Measurements from ENCODE around the gene NELFA.
"Not testable (repeated sequence)": the region's sequence is repeated elsewhere in the genome, so short reads cannot be mapped to it uniquely, and the experiment has no call there.

Gene NELFA

GRCh38 chr4:2044542-2045517 is 36.1 kb upstream of the NELFA start:
- Histone ChIP-seq H3K4me3 (ENCODE audit: low read length) (no peak overlapping the region), H3K36me3 (ENCODE audit: insufficient read depth, low read length) (peaks cover 4% of the 10 kb centered on the region), H2AFZ (ENCODE audit: low read depth, low read length) (no peak overlapping the region), H3K4me1 (ENCODE audit: insufficient read depth, low read length) (peaks cover 7% of the 10 kb centered on the region), H3K27me3 (ENCODE audit: insufficient read depth, low read length) (peaks cover 4% of the 10 kb centered on the region), H3K9me3 (ENCODE audit: low read length) (peaks cover 7% of the 10 kb centered on the region)

GRCh38 chr4:2044119-2044485 is 35.3 kb upstream of the NELFA start:
- H3K9me3 ChIP-seq (ENCODE audit: low read length), result peaks cover 7% of the 10 kb centered on the region
- peaks cover 7% of the 10 kb centered on the region for H3K4me1 ChIP-seq (ENCODE audit: insufficient read depth, low read length)
- no peak overlapping the region for H3K4me3 ChIP-seq (ENCODE audit: low read length)
- H3K36me3 ChIP-seq (ENCODE audit: insufficient read depth, low read length), result peaks cover 3% of the 10 kb centered on the region
- no peak overlapping the region for H2AFZ ChIP-seq (ENCODE audit: low read depth, low read length)
- peaks cover 4% of the 10 kb centered on the region for H3K27me3 ChIP-seq (ENCODE audit: insufficient read depth, low read length)

GRCh38 chr4:2043396-2044118 is 34.8 kb upstream of the NELFA start:
- Histone ChIP-seq H3K4me3 (ENCODE audit: low read length) (peak overlapping the region; percentile 52), H3K9me3 (ENCODE audit: low read length) (peaks cover 7% of the 10 kb centered on the region), H2AFZ (ENCODE audit: low read depth, low read length) (no peak overlapping the region), H3K36me3 (ENCODE audit: insufficient read depth, low read length) (peaks cover 3% of the 10 kb centered on the region), H3K27me3 (ENCODE audit: insufficient read depth, low read length) (peaks cover 4% of the 10 kb centered on the region), H3K4me1 (ENCODE audit: insufficient read depth, low read length) (peaks cover 7% of the 10 kb centered on the region)

GRCh38 chr4:2042947-2043395 is 34.2 kb upstream of the NELFA start:
- H3K36me3 ChIP-seq (ENCODE audit: insufficient read depth, low read length), result peaks cover 3% of the 10 kb centered on the region
- H2AFZ ChIP-seq (ENCODE audit: low read depth, low read length), result no peak overlapping the region
- peaks cover 7% of the 10 kb centered on the region for H3K4me1 ChIP-seq (ENCODE audit: insufficient read depth, low read length)
- peaks cover 4% of the 10 kb centered on the region for H3K27me3 ChIP-seq (ENCODE audit: insufficient read depth, low read length)
- peak overlapping the region; percentile 52 for H3K4me3 ChIP-seq (ENCODE audit: low read length)
- H3K9me3 ChIP-seq (ENCODE audit: low read length), result peaks cover 7% of the 10 kb centered on the region

- peaks cover 7% of the 10 kb centered on the region for H3K4me1 ChIP-seq (ENCODE audit: insufficient read depth, low read length)
- H2AFZ ChIP-seq (ENCODE audit: low read depth, low read length), result peak overlapping the region; percentile 62
- peaks cover 3% of the 10 kb centered on the region for H3K36me3 ChIP-seq (ENCODE audit: insufficient read depth, low read length)
- H3K9me3 ChIP-seq (ENCODE audit: low read length), result peaks cover 7% of the 10 kb centered on the region
- peaks cover 4% of the 10 kb centered on the region for H3K27me3 ChIP-seq (ENCODE audit: insufficient read depth, low read length)
- H3K4me3 ChIP-seq (ENCODE audit: low read length), result peak overlapping the region; percentile 52
Observed at GRCh38 chr4:2042204-2042946, 33.6 kb upstream of the NELFA start.

GRCh38 chr4:2041239-2042130 is 32.7 kb upstream of the NELFA start:
- Histone ChIP-seq H3K9me3 (ENCODE audit: low read length) (peaks cover 7% of the 10 kb centered on the region), H3K4me3 (ENCODE audit: low read length) (peak overlapping the region; percentile 52), H3K36me3 (ENCODE audit: insufficient read depth, low read length) (peaks cover 3% of the 10 kb centered on the region), H3K4me1 (ENCODE audit: insufficient read depth, low read length) (peaks cover 7% of the 10 kb centered on the region), H2AFZ (ENCODE audit: low read depth, low read length) (peak overlapping the region; percentile 84), H3K27me3 (ENCODE audit: insufficient read depth, low read length) (peaks cover 4% of the 10 kb centered on the region)

GRCh38 chr4:2040391-2041238 is 31.8 kb upstream of the NELFA start:
- Histone ChIP-seq H2AFZ (ENCODE audit: low read depth, low read length) (no peak overlapping the region), H3K36me3 (ENCODE audit: insufficient read depth, low read length) (peaks cover 3% of the 10 kb centered on the region), H3K4me3 (ENCODE audit: low read length) (peak overlapping the region; percentile 52), H3K4me1 (ENCODE audit: insufficient read depth, low read length) (peaks cover 7% of the 10 kb centered on the region), H3K27me3 (ENCODE audit: insufficient read depth, low read length) (peaks cover 4% of the 10 kb centered on the region), H3K9me3 (ENCODE audit: low read length) (peaks cover 7% of the 10 kb centered on the region)

- Histone ChIP-seq H3K27me3 (ENCODE audit: insufficient read depth, low read length) (peaks cover 4% of the 10 kb centered on the region), H3K4me3 (ENCODE audit: low read length) (no peak overlapping the region), H2AFZ (ENCODE audit: low read depth, low read length) (no peak overlapping the region), H3K4me1 (ENCODE audit: insufficient read depth, low read length) (no peaks in the 10 kb centered on the region), H3K9me3 (ENCODE audit: low read length) (peaks cover 2% of the 10 kb centered on the region), H3K36me3 (ENCODE audit: insufficient read depth, low read length) (no peaks in the 10 kb centered on the region)
Observed at GRCh38 chr4:2036866-2037265, 28.1 kb upstream of the NELFA start.

- Histone ChIP-seq H2AFZ (ENCODE audit: low read depth, low read length) (no peak overlapping the region), H3K36me3 (ENCODE audit: insufficient read depth, low read length) (no peaks in the 10 kb centered on the region), H3K4me1 (ENCODE audit: insufficient read depth, low read length) (no peaks in the 10 kb centered on the region), H3K9me3 (ENCODE audit: low read length) (peaks cover 2% of the 10 kb centered on the region), H3K27me3 (ENCODE audit: insufficient read depth, low read length) (peaks cover 4% of the 10 kb centered on the region), H3K4me3 (ENCODE audit: low read length) (no peak overlapping the region)
Observed at GRCh38 chr4:2036327-2036726, 27.6 kb upstream of the NELFA start.

GRCh38 chr4:2031161-2031560 is 22.4 kb upstream of the NELFA start:
- H3K9me3 ChIP-seq (ENCODE audit: low read length); H3K4me3 ChIP-seq (ENCODE audit: low read length); H2AFZ ChIP-seq (ENCODE audit: low read depth, low read length); H3K27me3 ChIP-seq (ENCODE audit: insufficient read depth, low read length); H3K4me1 ChIP-seq (ENCODE audit: insufficient read depth, low read length); H3K36me3 ChIP-seq (ENCODE audit: insufficient read depth, low read length): not testable (repeated sequence)

GRCh38 chr4:2027120-2027519 is 18.3 kb upstream of the NELFA start:
- not testable (repeated sequence) for H2AFZ ChIP-seq (ENCODE audit: low read depth, low read length); H3K4me3 ChIP-seq (ENCODE audit: low read length); H3K36me3 ChIP-seq (ENCODE audit: insufficient read depth, low read length); H3K27me3 ChIP-seq (ENCODE audit: insufficient read depth, low read length); H3K4me1 ChIP-seq (ENCODE audit: insufficient read depth, low read length)
- peaks cover 14% of the 10 kb centered on the region for H3K9me3 ChIP-seq (ENCODE audit: low read length)

Measured in neuron (in vitro differentiated cells).